ENCODE measurements around the gene CXCL14. TPM values are rescaled to one million over a fixed set of nuclear protein-coding genes. Genes with fewer than 3 reads are reported as not detected.
A peak's percentile ranks its signal among the peaks of the same experiment; 100 is the strongest.

CXCL14 gene
- total and polyA plus RNA-seq, 3 donors from 2014 or later = 1.8 to 30.4 (median 3.6) TPM

DNA sequence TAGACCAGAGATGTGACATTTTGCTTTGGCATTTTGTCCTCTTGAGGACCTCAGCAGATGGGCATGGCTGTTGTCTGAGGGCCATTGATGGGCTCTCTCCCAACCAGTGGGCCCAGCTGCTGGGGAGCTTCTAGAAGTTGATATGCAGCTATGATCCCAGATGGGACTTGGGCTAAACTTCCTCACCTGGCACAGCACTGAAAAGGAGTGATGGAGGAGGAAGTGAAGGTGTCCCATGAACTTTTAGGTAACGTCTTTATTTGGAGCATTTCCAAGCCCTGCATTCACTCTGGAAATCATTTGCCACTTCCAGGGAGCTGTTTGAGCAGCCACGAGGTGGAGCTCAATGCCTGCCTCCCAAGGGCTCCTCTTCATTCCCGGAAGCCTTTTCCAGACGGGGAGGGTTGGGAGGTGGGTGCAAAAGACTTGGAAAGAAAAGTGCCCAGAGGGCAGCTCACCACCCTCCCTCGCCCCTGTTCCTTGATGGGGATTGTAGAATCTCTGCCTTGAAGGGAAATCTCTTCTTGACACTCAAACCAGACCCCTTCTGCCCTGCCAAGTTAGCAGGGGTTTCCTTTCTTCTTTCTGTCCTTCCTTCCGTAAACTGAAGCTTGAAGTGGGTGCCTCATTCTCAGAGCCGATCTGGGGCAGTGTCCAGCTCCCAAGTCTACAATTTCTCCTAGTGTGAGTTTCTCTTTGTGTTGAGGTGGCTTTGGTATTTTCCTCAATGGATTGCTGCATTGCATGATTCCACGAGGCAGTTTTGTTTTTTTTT is 24.9 kb downstream of the CXCL14 start:
- 36 to 38% methylated on average over 8 of the region's 8 CpGs for WGBS, 2 donors
- peak; percentile 46 for DNase-seq
- intact Hi-C loops (cut with DNase I; ENCODE audit: low total_unique reads) = loop anchor here (5.0 kb wide), 1 partner anchor 87 kb away; no protein-coding TSS in a partner anchor
- H3K4me3 ChIP-seq = no peak overlapping the region
- TF ChIP-seq POLR2A (IDR thresholded peaks at IDR 0.05) = no peak
- peak in 1 of 3 experiments; percentile 14 for TF ChIP-seq CTCF (IDR thresholded peaks at IDR 0.05)
- no peak overlapping the region for H3K27ac ChIP-seq
- no peaks in the 10 kb centered on the region for H3K27me3 ChIP-seq
- no peaks in the 10 kb centered on the region for H3K9me3 ChIP-seq
- H3K4me1 ChIP-seq = no peaks in the 10 kb centered on the region
- no peaks in the 10 kb centered on the region for H3K36me3 ChIP-seq (ENCODE audit: low read depth, missing control alignments)

- H3K27me3 ChIP-seq = no peaks in the 10 kb centered on the region
- intact Hi-C loops (cut with DNase I; ENCODE audit: low total_unique reads) = loop anchor here (5.0 kb wide), 1 partner anchor 85 kb away; no protein-coding TSS in a partner anchor
- 41 to 45% methylated on average over 15 of the region's 15 CpGs for WGBS, 2 donors
- TF ChIP-seq CTCF (IDR thresholded peaks at IDR 0.05) (peak; percentile 79 to 87 (median 80)), POLR2A (IDR thresholded peaks at IDR 0.05) (no peak)
- H3K4me1 ChIP-seq = no peaks in the 10 kb centered on the region
- H3K36me3 ChIP-seq (ENCODE audit: low read depth, missing control alignments) = no peaks in the 10 kb centered on the region
- no peaks in the 10 kb centered on the region for H3K9me3 ChIP-seq
- peak; percentile 88 for DNase-seq
- H3K4me3 ChIP-seq = no peak overlapping the region
- H3K27ac ChIP-seq = no peak overlapping the region
Measured at GRCh38 chr5:135551593-135552447, 27.0 kb downstream of the CXCL14 start.

GRCh38 chr5:135549413-135549812 is 29.4 kb downstream of the CXCL14 start:
- DNase-seq = no peak
- Histone ChIP-seq H3K9me3 (no peaks in the 10 kb centered on the region), H3K36me3 (ENCODE audit: low read depth, missing control alignments) (no peaks in the 10 kb centered on the region), H3K27me3 (no peaks in the 10 kb centered on the region), H3K27ac (no peak overlapping the region), H3K4me3 (no peak overlapping the region), H3K4me1 (peaks cover under 1% of the 10 kb centered on the region)
- intact Hi-C loops (cut with DNase I; ENCODE audit: low total_unique reads) = no loop called here
- TF ChIP-seq POLR2A (IDR thresholded peaks at IDR 0.05) (no peak), CTCF (IDR thresholded peaks at IDR 0.05) (no peak)
- WGBS, 2 donors = 41 to 48% methylated on average over 4 of the region's 4 CpGs

GRCh38 chr5:135547590-135548254 is 31.1 kb downstream of the CXCL14 start:
- no peaks in the 10 kb centered on the region for H3K27me3 ChIP-seq
- 68 to 75% methylated on average over 8 of the region's 8 CpGs for WGBS, 2 donors

More at GRCh38 chr5:135547590-135548254, 31.1 kb downstream of the CXCL14 start:
- Histone ChIP-seq H3K27ac (no peak overlapping the region), H3K4me3 (no peak overlapping the region), H3K4me1 (peaks cover 3% of the 10 kb centered on the region), H3K9me3 (no peaks in the 10 kb centered on the region), H3K36me3 (ENCODE audit: low read depth, missing control alignments) (no peaks in the 10 kb centered on the region)
- TF ChIP-seq CTCF (IDR thresholded peaks at IDR 0.05) (no peak), POLR2A (IDR thresholded peaks at IDR 0.05) (no peak)
- intact Hi-C loops (cut with DNase I; ENCODE audit: low total_unique reads) = no loop called here
- DNase-seq = no peak
